Right lobe of liver (tissue), 6 donors: ENCODE measurements around the gene STK40. TPM values are rescaled to one million over a fixed set of nuclear protein-coding genes. Genes with fewer than 3 reads are reported as not detected.

ENCODE experiments used
- ATAC-seq, 4 donors: fragments of 200-7000 bp; cut with Tn5 transposase; one replicate each; pipeline ENCODE4 v1.9.1; 2020; ENCODE audit warnings: mild to moderate bottlenecking in 4 of 4, moderate library complexity in 4 of 4
- DNase-seq, 3 donors: peaks; one replicate each; pipeline ENCODE4 v3.0.0-alpha.2; 2020
- H3K27ac ChIP-seq, 3 donors: fragments of 200-600 bp; one replicate each; pipeline ENCODE4 v1.8.0; 2022
- H3K27me3 ChIP-seq, 2 donors: fragments of 200-600 bp; one replicate each; pipeline ENCODE4 v1.8.0; 2022
- H3K36me3 ChIP-seq, 4 donors: fragments of 200-600 bp; sonication (generic) in 1 of 4; one replicate each; pipeline versions ENCODE4 v1.5.1 to v1.8.0; 2017 to 2022; ENCODE audit warnings: control low read depth in 1 of 4
- H3K4me1 ChIP-seq, 4 donors: fragments of 200-600 bp; sonication (generic) in 1 of 4; one replicate each; pipeline versions ENCODE4 v1.5.1 to v1.8.0; 2017 to 2022; ENCODE audit warnings: control low read depth in 1 of 4
- H3K4me3 ChIP-seq, 3 donors: fragments of 200-600 bp; one replicate each; pipeline ENCODE4 v1.8.0; 2022
- H3K9me3 ChIP-seq, 4 donors: fragments of 200-600 bp; sonication (generic) in 1 of 4; one replicate each; pipeline versions ENCODE4 v1.5.1 to v1.8.0; 2017 to 2022; ENCODE audit warnings: control low read depth in 1 of 4
- CTCF ChIP-seq, 4 donors: fragments of 200-600 bp in 3 of 4; fragments of 450-650 bp in 1 of 4; IDR thresholded peaks; one replicate each; pipeline versions ENCODE4 v1.5.1 to v1.8.0; 2016 to 2022; ENCODE audit warnings: antibody characterized with exemption in 4 of 4, mild to moderate bottlenecking in 2 of 4
- POLR2A ChIP-seq: fragments of 450-650 bp; IDR thresholded peaks from one replicate; pipeline ENCODE4 v1.6.1; 2017; ENCODE audit warnings: antibody characterized with exemption, mild to moderate bottlenecking
- WGBS: methylation state at CpG from one replicate; pipeline ENCODE4 v1.1.6; 2018; ENCODE audit warnings: low coverage, low lambda C conversion rate; ENCODE audit not compliant: insufficient coverage; ENCODE audit errors: missing lambda C conversion rate; 5-methylcytosine and 5-hydroxymethylcytosine counted together
- intact Hi-C, 2 donors: fragments of 100-400 bp; cut with DNase I; formaldehyde crosslinking; loops; one replicate each; pipeline versions ENCODE4 v1.11.2 to v1.14.1; 2022
- total RNA-seq, 6 experiments: library from RNA; depleted of rRNA in 2 of 6; stranded (reverse); fragments of >200 nt in 2 of 6; fragmentation: NEBNext Ultra II Directional in 3 of 6; extraction: Animal tissue kit (Norgen Biotek cat#: 25700) in 3 of 6; gene quantifications; one replicate each; pipeline versions ENCODE4 v1.1.0 to v1.2.4, GENCODE V29; 2016 to 2023
- donor health status: DM: no; HTN: yes; CAD: no.
- donor health status: DM: no; HTN: no; CAD: no.
- donor health status: DM: no; HTN: no; CAD: no.
- donor health status: DM: no; HTN: yes; CAD: no.
- donor health status: DM: no; HTN: yes; CAD: no.

The STK40 gene
- total RNA-seq, 6 experiments from 2014 or later, result 22.7 to 45.5 (median 29.0) TPM

DNA sequence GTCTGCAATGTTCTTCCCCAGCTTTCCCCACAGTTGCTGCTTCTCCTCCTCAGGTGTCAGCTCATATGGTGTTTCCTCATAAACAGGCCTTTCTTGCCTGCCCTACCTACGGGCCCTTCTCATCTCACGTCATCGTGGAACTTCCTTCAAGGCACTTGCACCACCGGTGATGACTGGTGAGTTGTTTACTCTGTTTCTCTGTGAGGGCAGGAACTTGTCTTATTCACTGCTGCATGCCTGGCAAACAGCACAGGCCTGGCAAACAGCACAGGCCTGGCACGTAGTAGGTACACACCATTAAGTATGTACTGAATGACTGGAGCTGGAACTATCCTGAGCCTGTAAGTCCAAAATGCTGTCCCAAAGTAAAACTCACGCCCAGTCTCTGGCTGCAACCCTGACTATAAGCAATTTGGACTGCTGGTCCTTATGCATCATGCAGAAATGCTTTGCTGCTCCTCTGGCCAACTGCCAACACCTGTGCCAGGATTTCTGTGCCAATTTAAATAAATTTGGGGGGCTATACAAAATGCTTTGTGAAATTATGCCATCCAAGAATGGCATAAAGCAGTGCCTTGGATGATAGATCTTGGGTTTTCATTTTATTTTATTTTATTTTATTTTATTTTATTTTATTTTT lies 25.7 kb downstream of the STK40 start:
- Histone ChIP-seq H3K9me3 (no peaks in the 10 kb centered on the region), H3K27me3 (no peaks in the 10 kb centered on the region), H3K4me3 (no peak overlapping the region), H3K27ac (no peak overlapping the region), H3K36me3 (peaks cover 0 to 61% (median 23%) of the 10 kb centered on the region in 4 donors), H3K4me1 (no peaks in the 10 kb centered on the region)
- TF ChIP-seq CTCF (IDR thresholded peaks at IDR 0.05) (no peak), POLR2A (no peak)
- whole genome bisulfite sequencing, result 84% methylated on average over 5 of the region's 6 CpGs
- intact Hi-C loops, result no loop called here
- peak in 2 of 4 donors; percentile 36 to 40 for ATAC-seq
- no peak for DNase-seq

DNA sequence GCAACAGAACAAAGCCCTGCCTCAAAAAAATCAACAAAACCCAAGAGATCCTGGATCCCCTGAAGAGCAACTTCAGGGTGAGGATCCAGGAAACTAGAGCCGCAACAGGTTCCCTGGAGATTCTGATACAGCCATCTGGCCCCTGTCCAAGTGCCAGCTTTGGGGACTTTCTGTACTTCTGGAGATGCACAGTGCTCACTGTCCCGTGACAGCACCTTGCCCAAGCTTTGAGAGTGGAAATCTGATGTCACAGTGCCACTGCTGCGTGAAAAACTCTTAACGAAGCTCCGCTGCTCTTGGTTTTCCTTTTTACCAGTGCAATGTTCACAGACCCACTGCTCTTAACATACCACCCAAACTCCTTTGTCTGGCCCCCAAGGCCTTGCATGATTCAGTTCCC lies 26.3 kb downstream of the STK40 start:
- intact Hi-C loops, result no loop called here
- Histone ChIP-seq H3K27me3 (no peaks in the 10 kb centered on the region), H3K4me1 (no peaks in the 10 kb centered on the region), H3K36me3 (peaks cover 0 to 67% (median 27%) of the 10 kb centered on the region in 4 donors), H3K4me3 (no peak overlapping the region), H3K9me3 (no peaks in the 10 kb centered on the region), H3K27ac (no peak overlapping the region)
- ATAC-seq (no peak), DNase-seq (no peak)
- 87% methylated on average over 3 of the region's 5 CpGs for WGBS
- TF ChIP-seq POLR2A (no peak), CTCF (IDR thresholded peaks at IDR 0.05) (no peak)

GRCh38 chr1:36358514-36359084 lies 27.1 kb downstream of the STK40 start:
- no peak for TF ChIP-seq CTCF (IDR thresholded peaks at IDR 0.05)
- TF ChIP-seq POLR2A, result no peak
- DNase-seq (no peak), ATAC-seq (no peak)
- intact Hi-C loops, result no loop called here
- H3K9me3 ChIP-seq, result no peaks in the 10 kb centered on the region
- H3K27me3 ChIP-seq, result no peaks in the 10 kb centered on the region
- no peak overlapping the region for H3K4me3 ChIP-seq
- H3K27ac ChIP-seq, result no peak overlapping the region
- peaks cover 0 to 75% (median 33%) of the 10 kb centered on the region in 4 donors for H3K36me3 ChIP-seq
- no peaks in the 10 kb centered on the region for H3K4me1 ChIP-seq
- 69% methylated on average over 3 of the region's 13 CpGs for WGBS

- Histone ChIP-seq H3K9me3 (no peaks in the 10 kb centered on the region), H3K4me3 (no peak overlapping the region), H3K27ac (no peak overlapping the region), H3K27me3 (no peaks in the 10 kb centered on the region), H3K36me3 (peaks cover 0 to 71% (median 27%) of the 10 kb centered on the region in 4 donors), H3K4me1 (no peaks in the 10 kb centered on the region)
- WGBS, result 85% methylated on average over 4 of the region's 4 CpGs
- TF ChIP-seq CTCF (IDR thresholded peaks at IDR 0.05), result no peak
- no peak for TF ChIP-seq POLR2A
- no peak for DNase-seq
- intact Hi-C loops, result no loop called here
- no peak for ATAC-seq
These were observed 29.9 kb downstream of the STK40 start for GRCh38 chr1:36355811-36356210.
